Gastrocnemius medialis (tissue), 4 donors: ENCODE results near the gene TMEM164. TPM values are rescaled to one million over a fixed set of nuclear protein-coding genes. Genes with fewer than 3 reads are reported as not detected.

Experiments used
- ATAC-seq, 2 donors: fragments of 150-250 bp; one replicate each; pipeline ENCODE4 v1.9.1; 2016
- DNase-seq, 2 donors: peaks; one replicate each; pipeline ENCODE4 v3.0.0-alpha.2; 2019
- H3K27ac ChIP-seq, 4 donors: fragments of 200-600 bp; sonication (generic); 1 replicate in 1 of 4; 2 replicates in 3 of 4; pipeline ENCODE4 v1.5.1; 2016 to 2018; ENCODE audit warnings: mild to moderate bottlenecking in 2 of 4, moderate library complexity in 1 of 4
- H3K27me3 ChIP-seq, 3 donors: fragments of 200-600 bp; sonication (generic) in 2 of 3; 1 replicate in 1 of 3; 2 replicates in 2 of 3; pipeline versions ENCODE4 v1.5.1 to v1.6.0; 2016 to 2019; ENCODE audit warnings: mild to moderate bottlenecking in 1 of 3, moderate library complexity in 1 of 3
- H3K36me3 ChIP-seq, 2 donors: fragments of 200-600 bp; sonication (generic) in 1 of 2; one replicate each; pipeline ENCODE4 v1.5.1; 2017 to 2018
- H3K4me1 ChIP-seq, 2 donors: fragments of 200-600 bp; sonication (generic) in 1 of 2; one replicate each; pipeline ENCODE4 v1.5.1; 2016 to 2017; ENCODE audit warnings: mild to moderate bottlenecking in 2 of 2
- H3K4me3 ChIP-seq, 4 donors: fragments of 200-600 bp; sonication (generic) in 3 of 4; 1 replicate in 1 of 4; 2 replicates in 3 of 4; pipeline ENCODE4 v1.5.1; 2016 to 2019; ENCODE audit warnings: mild to moderate bottlenecking in 2 of 4
- H3K9me3 ChIP-seq, 3 donors: fragments of 200-600 bp; sonication (generic) in 2 of 3; 1 replicate in 1 of 3; 2 replicates in 2 of 3; pipeline ENCODE4 v1.5.1; 2016 to 2019
- POLR2A ChIP-seq, 2 donors: fragments of 450-650 bp; IDR thresholded peaks; one replicate each; pipeline ENCODE4 v1.6.1; 2017; ENCODE audit warnings: antibody characterized with exemption in 2 of 2, mild to moderate bottlenecking in 2 of 2, moderate library complexity in 2 of 2
- in situ Hi-C, 4 donors: fragments of 200-750 bp; cut with MboI; loops; one replicate each; pipeline versions ENCODE4 v1.15.0 to v1.8.0; 2017; ENCODE audit warnings: low sequenced_read_pairs in 4 of 4
- intact Hi-C: fragments of 100-400 bp; cut with DNase I; formaldehyde crosslinking; loops from one replicate; pipeline ENCODE4 v1.15.1; 2023; ENCODE audit warnings: low total_unique reads
- total RNA-seq, 4 donors: library from RNA; depleted of rRNA; stranded (reverse); fragments of >200 nt; gene quantifications; one replicate each; pipeline versions ENCODE4 v1.1.0 to v1.2.3, GENCODE V29; 2016
- TF ChIP-seq, protein P1 (sequence below), 5 experiments: fragments of 450-650 bp in 3 of 5; fragments of 200-600 bp in 2 of 5; sonication (generic) in 2 of 5; IDR thresholded peaks in 4 of 5; conservative IDR thresholded peaks in 1 of 5; 1 replicate in 4 of 5; 2 replicates in 1 of 5; pipeline ENCODE4 v1.5.1; 2016 to 2019; ENCODE audit warnings: antibody characterized with exemption in 5 of 5, mild to moderate bottlenecking in 3 of 5, moderate library complexity in 3 of 5

Gene TMEM164
- total RNA-seq, 4 donors from 2014 or later: 40.1 to 61.2 (median 47.3) TPM

DNA sequence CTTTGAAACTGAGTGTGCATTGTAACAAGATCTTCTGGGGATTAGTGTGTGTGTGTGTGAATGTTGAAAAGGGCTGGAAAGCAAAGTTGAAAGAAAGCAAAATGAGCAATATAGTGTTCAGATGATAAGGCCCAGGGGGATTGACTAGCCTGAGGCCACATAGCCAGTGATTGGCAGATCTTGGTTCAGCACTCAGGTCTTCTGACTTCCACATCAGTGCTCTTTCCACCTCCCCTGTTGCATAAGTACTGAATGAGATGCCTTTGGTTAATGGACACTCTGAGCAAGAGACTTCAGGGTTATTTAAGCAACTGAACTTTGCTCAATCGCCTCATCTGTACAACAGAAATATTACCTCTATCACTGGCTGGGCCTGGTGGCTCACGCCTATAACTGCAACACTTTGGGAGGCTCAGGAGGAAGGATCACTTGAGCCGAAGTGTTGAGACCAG, 120.4 kb downstream of the TMEM164 start:
- DNase-seq (no peak), ATAC-seq (peak; percentile 79)
- intact Hi-C loops (no loop called here), in situ Hi-C loops (no loop called here)
- peak overlapping the region; percentile 50 to 69 (median 64) for H3K27ac ChIP-seq
- TF ChIP-seq POLR2A (IDR thresholded peaks at IDR 0.05): no peak
- TF ChIP-seq, protein P1, sequence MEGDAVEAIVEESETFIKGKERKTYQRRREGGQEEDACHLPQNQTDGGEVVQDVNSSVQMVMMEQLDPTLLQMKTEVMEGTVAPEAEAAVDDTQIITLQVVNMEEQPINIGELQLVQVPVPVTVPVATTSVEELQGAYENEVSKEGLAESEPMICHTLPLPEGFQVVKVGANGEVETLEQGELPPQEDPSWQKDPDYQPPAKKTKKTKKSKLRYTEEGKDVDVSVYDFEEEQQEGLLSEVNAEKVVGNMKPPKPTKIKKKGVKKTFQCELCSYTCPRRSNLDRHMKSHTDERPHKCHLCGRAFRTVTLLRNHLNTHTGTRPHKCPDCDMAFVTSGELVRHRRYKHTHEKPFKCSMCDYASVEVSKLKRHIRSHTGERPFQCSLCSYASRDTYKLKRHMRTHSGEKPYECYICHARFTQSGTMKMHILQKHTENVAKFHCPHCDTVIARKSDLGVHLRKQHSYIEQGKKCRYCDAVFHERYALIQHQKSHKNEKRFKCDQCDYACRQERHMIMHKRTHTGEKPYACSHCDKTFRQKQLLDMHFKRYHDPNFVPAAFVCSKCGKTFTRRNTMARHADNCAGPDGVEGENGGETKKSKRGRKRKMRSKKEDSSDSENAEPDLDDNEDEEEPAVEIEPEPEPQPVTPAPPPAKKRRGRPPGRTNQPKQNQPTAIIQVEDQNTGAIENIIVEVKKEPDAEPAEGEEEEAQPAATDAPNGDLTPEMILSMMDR (IDR thresholded peaks at IDR 0.05 in 4 of 5, conservative IDR thresholded peaks at IDR 0.05 in 1 of 5): peak in 2 of 5 experiments; percentile 8 to 29
- H3K4me3 ChIP-seq: no peak overlapping the region
- peaks cover 8 to 31% of the 10 kb centered on the region in 2 donors for H3K4me1 ChIP-seq
- H3K27me3 ChIP-seq: no peaks in the 10 kb centered on the region
- H3K36me3 ChIP-seq: no peaks in the 10 kb centered on the region
- H3K9me3 ChIP-seq: no peaks in the 10 kb centered on the region

DNA sequence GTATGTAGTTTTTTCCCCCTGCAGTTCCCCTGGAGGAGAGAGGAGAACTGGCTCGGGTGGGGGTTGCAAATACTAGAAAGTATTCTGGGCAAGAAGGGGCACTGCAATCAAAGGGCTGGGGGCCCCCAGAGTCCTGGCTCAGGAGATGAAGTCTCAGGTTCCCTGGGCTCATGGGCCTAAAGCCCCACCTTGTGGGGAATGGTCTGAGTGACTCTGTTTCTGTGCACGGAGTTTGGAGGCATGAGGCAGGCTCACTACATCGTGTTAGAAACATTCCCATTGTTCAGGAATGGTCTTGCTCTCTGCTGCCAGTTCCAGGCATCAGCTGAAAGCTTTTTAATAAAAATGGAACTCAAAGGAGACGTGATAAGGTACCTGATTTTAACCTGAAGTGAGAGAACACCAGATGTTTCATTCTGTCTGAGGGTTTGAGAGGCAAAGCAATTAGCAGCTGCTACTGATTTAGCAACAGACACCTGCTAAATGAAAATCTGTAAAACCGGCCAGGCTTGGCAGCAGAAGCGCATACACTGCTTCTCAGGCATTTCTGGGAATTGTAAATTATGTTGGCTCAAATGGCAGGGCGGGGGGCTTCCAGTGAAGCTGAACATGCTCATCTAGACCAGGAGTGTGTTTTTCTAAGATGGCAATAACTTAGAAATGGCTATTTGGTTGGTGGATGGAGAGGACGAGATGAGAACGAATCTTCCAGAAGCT, 122.7 kb downstream of the TMEM164 start:
- no peaks in the 10 kb centered on the region for H3K36me3 ChIP-seq
- DNase-seq (no peak), ATAC-seq (peak in 1 of 2 donors; percentile 51)
- no peaks in the 10 kb centered on the region for H3K9me3 ChIP-seq
- H3K27me3 ChIP-seq: no peaks in the 10 kb centered on the region
- TF ChIP-seq, protein P1 (IDR thresholded peaks at IDR 0.05 in 4 of 5, conservative IDR thresholded peaks at IDR 0.05 in 1 of 5): peak in 1 of 5 experiments; percentile 17
- TF ChIP-seq POLR2A (IDR thresholded peaks at IDR 0.05): no peak
- in situ Hi-C loops (loop anchor here in 1 of 4 donors (25.0 kb wide), 1 partner anchor 213 kb away; no protein-coding TSS in a partner anchor), intact Hi-C loops (loop anchor here (5.0 kb wide), 1 partner anchor 123 kb away; the partner anchor contains the start of gene TMEM164)
- no peak overlapping the region for H3K4me3 ChIP-seq
- H3K27ac ChIP-seq: peak overlapping the region; percentile 50 to 69 (median 52)
- H3K4me1 ChIP-seq: peaks cover 3 to 26% of the 10 kb centered on the region in 2 donors

DNA sequence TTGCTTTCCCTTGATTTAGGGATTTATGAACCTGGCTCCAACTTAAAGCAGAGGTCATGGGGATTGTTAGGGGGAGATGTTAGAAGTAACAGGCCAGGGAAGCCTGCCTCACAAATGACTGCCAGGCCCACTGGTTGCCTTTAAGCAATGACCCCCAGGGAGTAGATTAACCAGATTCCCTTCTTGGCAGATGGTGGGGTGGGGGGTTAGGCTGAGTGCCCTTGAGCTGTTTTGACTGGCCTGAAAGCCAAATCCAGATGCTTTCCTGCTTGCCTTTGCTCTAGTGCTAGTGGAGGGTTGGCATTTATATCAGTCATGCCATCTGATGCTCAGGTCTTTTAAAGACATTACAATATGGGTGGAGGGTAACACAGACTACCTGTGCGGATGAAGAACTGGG, 128.1 kb downstream of the TMEM164 start:
- no peaks in the 10 kb centered on the region for H3K36me3 ChIP-seq
- H3K4me3 ChIP-seq: no peak overlapping the region
- peak overlapping the region in 1 of 4 donors; percentile 18 for H3K27ac ChIP-seq
- TF ChIP-seq, protein P1 (IDR thresholded peaks at IDR 0.05 in 4 of 5, conservative IDR thresholded peaks at IDR 0.05 in 1 of 5): no peak
- no peak for TF ChIP-seq POLR2A (IDR thresholded peaks at IDR 0.05)
- ATAC-seq (no peak), DNase-seq (no peak)
- no peaks in the 10 kb centered on the region for H3K9me3 ChIP-seq
- in situ Hi-C loops: loop anchor here in 1 of 4 donors (25.0 kb wide), 1 partner anchor 219 kb away; no protein-coding TSS in a partner anchor
- H3K27me3 ChIP-seq: no peaks in the 10 kb centered on the region
- peaks cover 0 to 5% of the 10 kb centered on the region in 2 donors for H3K4me1 ChIP-seq
- intact Hi-C loops: no loop called here

DNA sequence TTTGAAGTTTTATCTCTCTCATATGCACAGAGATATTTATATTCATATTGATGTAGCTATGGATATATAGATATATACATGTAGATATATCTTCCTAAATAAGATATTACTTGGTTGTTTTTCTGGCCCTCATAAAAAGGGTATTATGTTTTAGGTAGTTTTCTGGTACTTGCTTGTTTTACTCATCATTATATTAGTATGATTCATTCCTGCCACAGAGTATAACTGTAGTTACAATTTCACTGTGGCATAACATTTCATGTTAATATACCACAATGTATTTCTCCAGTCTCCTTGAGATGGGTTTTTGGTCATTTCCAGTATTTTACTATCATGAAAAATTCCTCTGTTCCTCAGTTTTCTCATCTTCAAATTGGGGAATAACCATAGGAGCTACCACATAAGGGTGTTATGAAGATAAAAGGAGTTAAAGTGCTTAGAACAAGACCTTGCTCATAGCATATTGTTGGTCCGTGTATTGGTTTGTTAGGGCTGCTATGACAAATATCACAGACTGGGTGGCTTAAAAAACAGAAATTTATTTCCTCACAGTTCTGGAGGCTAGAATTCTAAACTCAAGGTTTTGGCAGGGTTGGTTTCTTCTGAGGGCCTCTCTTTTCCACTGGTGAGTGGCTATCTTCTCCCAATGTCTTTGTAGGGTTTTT, 129.7 kb downstream of the TMEM164 start:
- Histone ChIP-seq H3K9me3 (no peaks in the 10 kb centered on the region), H3K27me3 (no peaks in the 10 kb centered on the region), H3K27ac (peak overlapping the region in 2 of 4 donors; percentile 18 to 26), H3K4me1 (no peaks in the 10 kb centered on the region), H3K4me3 (no peak overlapping the region), H3K36me3 (no peaks in the 10 kb centered on the region)
- in situ Hi-C loops: loop anchor here in 1 of 4 donors (25.0 kb wide), 1 partner anchor 220 kb away; no protein-coding TSS in a partner anchor
- intact Hi-C loops: no loop called here
- no peak for TF ChIP-seq POLR2A (IDR thresholded peaks at IDR 0.05)
- TF ChIP-seq, protein P1 (IDR thresholded peaks at IDR 0.05 in 4 of 5, conservative IDR thresholded peaks at IDR 0.05 in 1 of 5): no peak
- DNase-seq (no peak), ATAC-seq (no peak)
